Fibroblast of villous mesenchyme (primary cell): ENCODE data around the gene ABCA4. TPM values are rescaled to one million over a fixed set of nuclear protein-coding genes. Genes with fewer than 3 reads are reported as not detected.

ENCODE experiments used
- DNase-seq: peaks from one replicate; pipeline ENCODE4 v3.0.0-alpha.2; 2010; ENCODE audit warnings: low read depth
- H3K4me3 ChIP-seq: 2 replicates; pipeline ENCODE4 v1.5.1; 2011; ENCODE audit warnings: low read depth, mild to moderate bottlenecking, low read length
- CTCF ChIP-seq: IDR thresholded peaks from 2 replicates; pipeline ENCODE4 v1.5.1; 2012; ENCODE audit warnings: low read depth, mild to moderate bottlenecking, low read length; ENCODE audit not compliant: insufficient read depth
- total RNA-seq: library from RNA; depleted of rRNA; stranded (reverse); fragments of >200 nt; gene quantifications from 2 replicates; pipeline ENCODE4 v1.2.3, GENCODE V29; 2012

The ABCA4 gene
- total RNA-seq, 1 donor: 0.43 TPM

DNA sequence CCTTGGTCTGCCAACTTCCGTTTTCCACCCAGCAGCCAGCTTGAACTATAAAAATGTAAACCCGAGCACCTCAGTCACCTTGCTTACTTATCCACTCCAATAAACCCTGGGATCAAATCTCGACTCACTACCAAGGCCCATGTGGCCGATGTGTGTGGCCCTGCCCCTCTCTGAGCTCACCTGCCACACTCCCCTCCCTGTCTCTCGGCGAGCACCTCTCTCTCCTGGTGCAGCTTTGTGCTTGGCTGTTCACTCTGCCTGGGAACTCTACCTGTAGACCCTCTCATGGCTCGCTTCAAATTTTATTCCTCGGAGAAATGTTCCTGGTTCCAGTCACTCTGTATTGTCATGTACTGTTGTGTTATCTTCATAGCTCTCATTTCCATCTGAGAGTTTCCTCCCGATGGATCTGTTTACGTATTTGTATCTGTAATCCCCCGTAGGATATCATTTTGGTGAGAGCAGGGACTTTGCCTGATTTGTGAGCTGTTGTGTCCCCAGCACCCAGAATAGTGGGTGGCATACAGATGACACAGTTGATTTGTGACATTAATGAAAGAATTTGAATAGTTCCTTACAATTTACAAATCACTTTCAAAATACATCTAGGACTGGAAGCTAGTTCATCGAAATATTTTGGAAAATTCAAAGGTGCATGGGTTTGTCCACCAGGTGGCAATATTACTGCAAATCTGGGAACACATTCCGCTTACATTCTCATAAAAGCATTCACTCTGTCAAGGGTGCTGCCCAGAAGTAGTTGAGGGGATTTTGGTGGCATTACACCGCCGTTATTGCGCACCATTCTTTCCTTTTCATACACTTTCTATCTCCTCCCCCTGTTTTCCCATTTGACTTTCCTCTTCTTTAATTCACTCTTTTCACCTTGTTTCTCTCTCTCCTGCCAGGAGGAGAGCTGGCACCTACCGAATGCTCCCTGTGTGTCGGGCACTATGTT, 95.3 kb downstream of the ABCA4 start:
- H3K4me3 ChIP-seq: peak overlapping the region; percentile 10
- peak; percentile 70 for TF ChIP-seq CTCF
- DNase-seq: peak; percentile 85

- TF ChIP-seq CTCF: no peak
- H3K4me3 ChIP-seq: no peak overlapping the region
- DNase-seq: no peak
Observed at GRCh38 chr1:94024104-94024792, 96.7 kb downstream of the ABCA4 start.

DNA sequence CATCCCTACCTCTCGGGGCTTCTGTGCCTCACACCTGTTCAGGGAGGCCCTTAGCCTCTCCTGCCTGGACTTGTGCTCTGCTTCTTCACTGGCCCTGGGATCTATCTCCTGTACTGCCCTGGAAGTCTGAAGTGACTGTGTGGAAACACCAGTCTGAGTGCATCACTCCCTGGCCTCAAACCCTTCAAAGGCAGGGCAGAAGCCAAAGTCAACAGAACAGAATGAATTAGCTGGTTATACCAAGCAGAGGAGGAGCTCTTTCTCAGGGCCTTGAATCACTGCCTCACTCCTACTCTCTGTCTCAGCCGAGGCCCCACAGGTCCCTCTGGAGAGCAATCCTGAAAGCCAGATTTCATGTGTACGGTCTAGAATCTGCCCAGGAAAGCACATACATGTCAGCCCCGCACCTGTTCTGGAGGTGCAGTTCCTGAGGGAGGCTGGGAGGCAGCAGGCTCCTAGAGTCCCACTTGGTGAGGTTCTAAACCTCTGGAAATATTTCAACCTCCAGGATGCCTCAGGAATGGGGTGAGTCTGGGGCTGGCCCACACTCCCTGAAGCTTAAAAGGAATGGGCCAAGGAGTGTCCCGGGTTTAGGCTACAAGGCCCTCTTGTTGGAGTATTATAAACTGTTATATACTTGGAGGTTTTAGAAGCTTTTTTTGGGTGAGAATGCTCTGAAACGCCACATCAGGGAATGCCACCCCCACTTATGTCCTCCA, 98.3 kb downstream of the ABCA4 start:
- no peak overlapping the region for H3K4me3 ChIP-seq
- DNase-seq: peak; percentile 50
- TF ChIP-seq CTCF: no peak

GRCh38 chr1:94020764-94021579, 100.0 kb downstream of the ABCA4 start:
- DNase-seq: peak; percentile 98
- no peak for TF ChIP-seq CTCF
- no peak overlapping the region for H3K4me3 ChIP-seq

DNA sequence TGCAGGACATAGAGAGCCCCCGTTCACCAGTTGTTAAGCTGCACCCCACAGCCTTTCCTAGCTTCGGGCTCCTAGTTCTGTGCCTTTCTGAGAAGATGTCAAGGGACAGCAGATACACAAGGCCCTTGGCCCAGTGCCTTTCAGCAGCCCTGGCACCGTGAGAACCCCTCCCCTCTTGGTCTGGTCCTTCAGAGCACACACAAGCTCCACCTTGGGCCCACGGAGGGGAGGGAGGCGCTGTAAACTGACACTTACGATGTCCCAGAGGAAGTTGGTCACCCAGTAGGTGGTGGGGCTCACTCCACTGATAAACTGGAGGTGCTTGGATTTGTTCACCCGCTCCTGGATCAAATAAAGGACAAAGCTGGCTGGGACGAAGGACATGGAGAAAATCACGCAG, 101.6 kb downstream of the ABCA4 start:
- TF ChIP-seq CTCF: no peak
- DNase-seq: no peak
- H3K4me3 ChIP-seq: no peak overlapping the region

DNA sequence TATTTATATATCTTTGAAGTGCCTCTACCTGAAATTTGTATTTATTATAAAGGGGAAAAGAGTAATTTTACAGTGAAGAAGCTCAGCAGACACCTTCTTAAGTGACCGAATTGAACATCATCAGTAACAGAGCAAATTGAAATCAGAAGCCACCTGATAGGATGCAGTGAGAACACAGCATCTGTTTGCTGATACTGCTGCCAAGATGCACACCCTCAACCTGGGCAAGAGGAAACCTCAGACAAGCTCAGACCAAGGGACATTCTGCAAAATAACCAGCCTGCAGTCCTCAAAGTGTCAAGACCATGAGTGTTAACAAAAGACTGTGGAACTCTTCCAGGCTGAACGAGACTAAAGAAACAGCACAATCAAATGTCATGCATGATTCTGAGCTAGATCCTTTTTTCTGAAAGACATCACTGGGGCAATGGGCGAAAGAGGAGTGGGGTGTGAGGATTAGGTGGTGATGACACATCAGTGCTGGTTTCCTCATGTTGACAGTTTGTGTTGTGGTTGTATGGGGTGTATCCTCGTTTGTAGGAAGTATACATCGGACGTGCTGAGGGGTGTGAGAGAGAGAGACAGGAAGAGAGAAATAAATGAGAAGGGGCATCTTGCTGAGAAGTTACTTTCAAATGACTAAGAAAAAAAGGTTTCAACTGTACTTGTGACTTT, 103.7 kb downstream of the ABCA4 start:
- no peak for DNase-seq
- no peak overlapping the region for H3K4me3 ChIP-seq
- TF ChIP-seq CTCF: no peak
